NCI-H510A treated with DMSO at 0.1 percent for 48 hours (cell line): ENCODE data around the gene CHAD.
"Not testable (repeated sequence)": the region's sequence is repeated elsewhere in the genome, so short reads cannot be mapped to it uniquely, and the experiment has no call there.

Source experiments
- DNase-seq: peaks from one replicate; lab custom pipeline; 2025; lab: John Stamatoyannopoulos, UW

CHAD gene

DNA sequence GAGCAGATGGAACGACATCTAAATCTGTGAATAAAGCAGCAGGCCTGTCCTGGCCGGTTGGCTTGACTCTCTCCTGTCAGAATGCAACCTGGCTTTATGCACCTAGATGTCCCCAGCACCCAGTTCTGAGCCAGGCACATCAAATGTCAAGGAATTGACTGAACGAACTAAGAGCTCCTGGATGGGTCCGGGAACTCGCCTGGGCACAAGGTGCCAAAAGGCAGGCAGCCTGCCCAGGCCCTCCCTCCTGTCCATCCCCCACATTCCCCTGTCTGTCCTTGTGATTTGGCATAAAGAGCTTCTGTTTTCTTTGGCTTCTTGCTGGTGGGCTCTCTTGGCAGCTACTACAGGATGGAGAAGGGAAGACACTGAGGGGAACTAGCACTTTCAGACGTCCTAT lies 5.8 kb upstream of the CHAD start:
- DNase-seq: no peak

GRCh38 chr17:50473901-50474300 lies 5.2 kb upstream of the CHAD start:
- no peak for DNase-seq

GRCh38 chr17:50472761-50473161 lies 4.1 kb upstream of the CHAD start:
- not testable (repeated sequence) for DNase-seq

GRCh38 chr17:50472286-50472685 lies 3.6 kb upstream of the CHAD start:
- DNase-seq: no peak

- DNase-seq: no peak
These were observed 2.6 kb upstream of the CHAD start for GRCh38 chr17:50471009-50471905.

- peak; percentile 56 for DNase-seq
These were observed 1.7 kb upstream of the CHAD start for GRCh38 chr17:50470426-50470825.

DNA sequence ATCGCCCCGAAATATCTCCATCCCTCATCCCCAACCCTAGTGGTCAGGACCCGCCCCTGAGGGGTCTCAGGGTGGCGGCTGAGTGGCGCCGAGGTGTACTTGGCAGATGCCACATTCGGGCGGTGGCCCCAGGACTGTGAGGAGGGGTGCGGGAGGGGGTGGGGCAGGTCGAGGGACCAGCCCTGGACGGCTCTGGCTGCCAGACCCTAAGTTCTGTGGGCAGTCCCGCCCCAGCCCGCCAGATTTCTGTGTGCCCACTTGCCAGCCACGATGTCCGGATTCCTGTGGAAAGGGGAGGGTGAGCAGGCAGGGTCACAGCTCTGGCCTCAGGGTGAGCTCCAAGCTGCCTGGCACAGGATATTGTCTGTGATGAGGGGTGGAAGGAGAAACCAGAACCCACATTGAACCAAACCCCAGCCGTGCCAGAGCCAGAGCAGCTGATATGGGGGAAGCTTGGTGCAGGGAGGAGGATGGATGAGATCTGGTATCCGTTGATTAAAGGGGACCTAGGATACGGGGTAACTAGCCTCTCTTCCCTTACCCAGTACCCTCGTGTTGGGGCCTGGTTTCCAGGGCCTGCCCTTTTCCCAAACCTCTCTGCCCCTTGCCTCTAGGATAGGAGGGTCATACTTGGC lies 1.1 kb upstream of the CHAD start:
- no peak for DNase-seq

GRCh38 chr17:50469208-50469605 lies 527 bp upstream of the CHAD start:
- DNase-seq: no peak

- no peak for DNase-seq
These were observed 801 bp downstream of the CHAD start for GRCh38 chr17:50467855-50468303.

GRCh38 chr17:50467114-50467854 lies 1.4 kb downstream of the CHAD start:
- no peak for DNase-seq

DNA sequence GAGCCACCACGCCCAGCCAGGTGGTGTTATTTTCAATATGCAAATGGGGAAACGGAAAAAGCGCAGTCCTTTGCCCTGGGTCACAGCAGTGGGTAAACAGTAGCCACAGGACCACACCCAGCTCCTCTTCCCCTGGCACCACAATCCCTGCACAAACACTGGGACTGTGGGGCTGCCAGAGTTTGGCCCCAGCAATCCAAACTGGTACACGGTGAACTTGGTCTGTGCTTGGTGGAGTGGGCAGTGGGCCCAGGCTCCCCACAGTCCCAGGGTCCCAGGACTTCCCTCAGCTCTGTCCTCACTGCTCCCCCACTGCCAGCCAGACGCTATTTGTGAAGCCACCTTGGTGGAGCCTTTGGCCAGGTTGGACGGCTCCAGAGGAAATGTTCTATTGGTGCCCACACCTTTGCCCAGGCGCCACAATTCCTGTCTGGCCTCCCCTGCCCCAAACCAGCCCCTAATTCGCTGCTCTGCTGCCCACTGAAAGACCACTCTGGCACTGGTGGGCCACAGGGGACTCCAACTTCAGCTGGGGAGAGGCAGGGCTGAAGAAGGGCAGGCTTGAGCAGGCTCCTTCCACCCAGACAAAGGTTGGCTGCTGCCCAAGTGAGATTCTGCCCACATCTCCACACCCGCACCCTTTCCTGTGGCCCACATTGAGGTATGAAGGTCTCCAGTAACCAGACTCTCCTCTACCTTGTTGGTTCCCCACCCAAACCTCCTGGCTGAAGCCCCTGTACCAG lies 2.1 kb downstream of the CHAD start:
- DNase-seq: peak; percentile 22

DNA sequence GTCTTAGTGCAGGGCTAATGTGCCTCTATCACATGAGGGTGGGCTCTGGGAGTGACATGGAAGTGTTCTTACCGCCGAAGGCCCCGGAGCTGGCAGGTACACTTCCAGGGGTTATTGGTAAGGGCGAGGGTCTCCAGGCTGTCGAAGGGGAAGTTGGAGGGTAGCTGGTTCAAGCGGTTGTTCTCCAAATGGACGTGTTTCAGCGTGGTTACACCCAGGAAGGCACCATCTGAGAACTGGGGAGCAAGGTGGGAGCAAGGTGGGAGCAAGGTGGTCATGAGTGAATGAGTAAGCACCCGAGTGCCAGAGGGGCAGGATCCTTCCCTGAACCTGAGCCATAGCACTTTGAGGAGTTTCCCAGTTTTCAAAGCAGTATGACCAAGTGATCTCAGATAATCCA lies 3.0 kb downstream of the CHAD start:
- DNase-seq: no peak

- DNase-seq: no peak
These were observed 3.5 kb downstream of the CHAD start for GRCh38 chr17:50465171-50465570.

DNA sequence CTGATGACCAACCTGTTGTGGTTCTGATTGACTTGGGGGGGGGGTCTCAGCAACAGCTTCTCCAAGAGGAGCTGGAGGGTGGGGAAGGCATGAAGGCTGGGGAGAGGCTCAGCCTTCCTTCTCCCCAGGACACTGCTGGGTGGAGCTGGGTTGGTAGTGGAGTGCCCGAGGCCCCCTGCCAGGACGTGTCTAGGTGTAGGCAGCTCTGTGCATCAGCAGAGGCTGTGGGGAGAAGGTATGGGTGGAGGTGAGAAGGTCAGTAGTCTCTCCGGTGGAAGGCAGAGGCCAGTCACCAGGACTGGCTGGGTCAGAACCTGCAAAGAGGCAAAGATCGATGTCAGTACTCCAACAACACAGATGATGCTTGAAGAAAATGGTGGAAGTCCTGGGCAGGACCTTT lies 3.9 kb downstream of the CHAD start:
- DNase-seq: no peak

GRCh38 chr17:50464121-50464520 lies 4.6 kb downstream of the CHAD start:
- no peak for DNase-seq

GRCh38 chr17:50462446-50462845 lies 6.2 kb downstream of the CHAD start:
- DNase-seq: peak; percentile 58

DNA sequence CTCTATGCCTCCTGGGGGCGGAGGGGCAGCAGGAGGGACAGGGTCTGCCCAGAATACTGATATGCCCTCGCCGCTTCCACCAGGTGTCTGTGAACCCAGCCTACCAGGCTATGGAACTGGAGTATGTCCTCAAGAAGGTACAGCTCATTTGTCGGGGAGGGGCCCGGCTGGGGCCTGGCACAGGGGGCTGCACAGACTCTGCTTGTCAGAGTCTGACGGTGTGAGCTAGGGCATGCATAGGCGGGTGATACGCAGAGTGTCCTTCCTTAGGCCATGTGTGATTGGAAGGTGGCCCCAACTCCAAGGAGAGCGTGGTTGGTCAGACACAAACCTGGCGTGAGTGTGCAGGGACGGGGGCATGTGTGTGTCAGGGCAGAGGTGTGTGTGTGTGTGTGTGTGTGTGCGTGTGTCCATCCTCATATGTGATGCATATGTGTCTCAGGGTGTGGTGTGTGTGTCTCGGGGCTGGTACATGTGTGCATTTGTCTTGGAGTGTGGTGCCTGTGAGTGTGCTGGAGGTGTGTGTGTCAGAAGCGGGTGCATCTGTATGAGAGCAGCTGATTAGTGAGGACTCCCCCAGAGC lies 7.0 kb downstream of the CHAD start:
- DNase-seq: no peak

DNA sequence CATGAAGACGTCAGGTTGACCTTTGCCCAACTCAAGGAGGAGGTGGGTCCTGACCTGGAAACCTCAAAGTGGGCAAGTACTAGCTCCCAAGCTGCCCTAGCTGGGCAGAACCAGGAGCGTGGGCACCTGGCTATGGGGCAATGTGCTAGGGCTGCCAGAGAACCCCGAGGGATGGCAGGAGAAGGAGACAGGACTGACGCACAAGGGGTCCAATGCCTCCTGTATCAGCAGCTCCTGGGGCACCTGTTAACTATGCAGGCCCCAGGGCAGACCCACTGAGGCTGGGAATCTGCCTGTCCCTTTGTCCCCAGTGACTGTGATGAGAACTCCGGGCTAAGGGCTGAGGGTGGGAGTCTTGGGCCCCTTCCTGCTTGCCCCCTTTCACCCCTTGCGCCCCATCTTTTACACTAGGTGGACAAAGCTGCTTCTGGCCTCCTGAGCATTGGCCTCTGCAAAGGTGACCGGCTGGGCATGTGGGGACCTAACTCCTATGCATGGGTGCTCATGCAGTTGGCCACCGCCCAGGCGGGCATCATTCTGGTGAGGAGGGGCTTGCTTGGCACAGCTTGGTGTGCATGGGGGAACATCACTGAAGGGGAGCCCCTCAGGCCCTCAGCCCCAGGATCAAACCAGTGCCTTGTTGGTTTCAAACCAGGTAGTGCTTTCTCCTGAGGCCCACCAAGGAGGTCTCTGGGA lies 7.7 kb downstream of the CHAD start:
- no peak for DNase-seq

DNA sequence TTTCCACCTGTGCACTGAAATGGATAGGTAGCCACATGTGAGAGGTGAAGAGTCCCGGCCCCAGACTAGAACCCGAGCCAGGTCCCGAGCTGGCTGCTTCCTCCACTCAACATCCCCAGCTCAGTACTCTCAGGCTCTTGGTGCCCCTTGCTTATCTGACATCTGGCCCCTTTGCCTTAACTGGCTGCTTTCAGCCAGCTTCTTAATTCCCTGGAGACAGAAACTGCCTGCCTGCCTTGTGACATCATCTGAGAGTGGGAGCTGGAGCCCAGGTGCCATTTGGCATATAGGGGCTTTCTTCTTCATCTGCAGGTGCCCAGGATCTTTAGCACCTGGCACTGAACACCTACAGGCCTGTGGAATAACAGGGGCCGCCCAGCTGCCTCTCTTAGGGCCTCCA lies 8.9 kb downstream of the CHAD start:
- DNase-seq: no peak

- DNase-seq: peak; percentile 94
These were observed 9.7 kb downstream of the CHAD start for GRCh38 chr17:50458701-50459676.
